ENCODE measurements around the gene FCER1G. TPM values are rescaled to one million over a fixed set of nuclear protein-coding genes. Genes with fewer than 3 reads are reported as not detected.

The FCER1G gene
- total RNA-seq (ENCODE audit: low replicate concordance): 0.34 TPM in 1 of 2 replicates, not detected in the other

- H3K4me1 Mint-ChIP-seq: peaks cover 13% of the 10 kb centered on the region
- Histone ChIP-seq H3K27ac (no peak within 1 kb of the TSS), H2AFZ (replicated peaks) (no peak within 1 kb of the TSS), H3K4me3 (no peak within 1 kb of the TSS), H3K4me2 (no peak within 1 kb of the TSS), H3K9me3 (ENCODE audit: low read depth) (no peaks in the 10 kb centered on the region), H3K36me3 (peaks cover 11% of the 10 kb centered on the region), H3K27me3 (no peaks in the 10 kb centered on the region), H3K4me1 (peaks cover 6% of the 10 kb centered on the region), H3F3A (ENCODE audit: low read depth) (peaks cover 21% of the 10 kb centered on the region), H4K20me1 (ENCODE audit: low read depth) (peaks cover 3% of the 10 kb centered on the region), H3K79me2 (ENCODE audit: low read depth) (no peaks in the 10 kb centered on the region), H3K9ac (no peak within 1 kb of the TSS)
- no peak within 1 kb of the TSS for H3K4me3 Mint-ChIP-seq
- no peaks in the 10 kb centered on the region for H3K9me3 Mint-ChIP-seq
- peaks cover 6% of the 10 kb centered on the region for H3K27me3 Mint-ChIP-seq (ENCODE audit: insufficient read depth, low read depth)
- TF ChIP-seq EZH2 (IDR thresholded peaks at IDR 0.05) (no peak), EZH2phosphoT487 (IDR thresholded peaks at IDR 0.05) (no peak), CTCF (IDR thresholded peaks at IDR 0.05) (no peak)
- H3K27ac Mint-ChIP-seq: no peak within 1 kb of the TSS
- no peak for DNase-seq (ENCODE audit: low spot score)
- peaks cover 27% of the 10 kb centered on the region for H3K36me3 Mint-ChIP-seq
Measured at GRCh38 chr1:161215076-161215475, at the start of gene FCER1G. FCER1G (plus strand) TSS chr1:161215295; CDS start chr1:161215322, 27 bp downstream.

GRCh38 chr1:161165742-161166668 is 49.1 kb upstream of the FCER1G start, which contains the start of gene PPOX:
PPOX (plus strand) TSS chr1:161166426; CDS start chr1:161166848, 422 bp downstream.
- H3K27me3 Mint-ChIP-seq (ENCODE audit: insufficient read depth, low read depth): peaks cover 5% of the 10 kb centered on the region
- H3K4me1 Mint-ChIP-seq: peaks cover 32% of the 10 kb centered on the region
- peaks cover 25% of the 10 kb centered on the region for H3K36me3 Mint-ChIP-seq
- H3K79me2 ChIP-seq (ENCODE audit: low read depth): no peaks in the 10 kb centered on the region
- peak within 1 kb of the TSS; percentile 96 for H3K4me3 Mint-ChIP-seq
- H3K9ac ChIP-seq: peak within 1 kb of the TSS; percentile 65
- peak within 1 kb of the TSS; percentile 64 for H3K4me3 ChIP-seq
- TF ChIP-seq EZH2phosphoT487 (IDR thresholded peaks at IDR 0.05) (no peak), EZH2 (IDR thresholded peaks at IDR 0.05) (no peak), CTCF (IDR thresholded peaks at IDR 0.05) (peak; percentile 64)
- H3K27ac ChIP-seq: no peak within 1 kb of the TSS
- H3K4me2 ChIP-seq: peak within 1 kb of the TSS; percentile 89
- H3K36me3 ChIP-seq: no peaks in the 10 kb centered on the region
- no peaks in the 10 kb centered on the region for H3K9me3 ChIP-seq (ENCODE audit: low read depth)
- DNase-seq (ENCODE audit: low spot score): peak; percentile 97
- peak within 1 kb of the TSS; percentile 44 for H2AFZ ChIP-seq (replicated peaks)
- no peaks in the 10 kb centered on the region for H3K27me3 ChIP-seq
- no peaks in the 10 kb centered on the region for H3K9me3 Mint-ChIP-seq
- no peaks in the 10 kb centered on the region for H4K20me1 ChIP-seq (ENCODE audit: low read depth)
- peak within 1 kb of the TSS; percentile 89 for H3K27ac Mint-ChIP-seq
- no peaks in the 10 kb centered on the region for H3K4me1 ChIP-seq
- H3F3A ChIP-seq (ENCODE audit: low read depth): peaks cover 24% of the 10 kb centered on the region

GRCh38 chr1:161166669-161167548 is 48.2 kb upstream of the FCER1G start:
- no peaks in the 10 kb centered on the region for H4K20me1 ChIP-seq (ENCODE audit: low read depth)
- peak overlapping the region; percentile 38 for H2AFZ ChIP-seq (replicated peaks)
- Mint-ChIP-seq H3K4me1 (peaks cover 26% of the 10 kb centered on the region), H3K36me3 (peaks cover 22% of the 10 kb centered on the region), H3K27ac (peak overlapping the region; percentile 89), H3K9me3 (no peaks in the 10 kb centered on the region), H3K4me3 (peak overlapping the region; percentile 96), H3K27me3 (ENCODE audit: insufficient read depth, low read depth) (peaks cover 2% of the 10 kb centered on the region)
- no peaks in the 10 kb centered on the region for H3K4me1 ChIP-seq
- H3K36me3 ChIP-seq: no peaks in the 10 kb centered on the region
- no peak overlapping the region for H3K27ac ChIP-seq
- no peak for TF ChIP-seq CTCF (IDR thresholded peaks at IDR 0.05)
- no peak for TF ChIP-seq EZH2 (IDR thresholded peaks at IDR 0.05)
- no peak for TF ChIP-seq EZH2phosphoT487 (IDR thresholded peaks at IDR 0.05)
- H3K4me3 ChIP-seq: peak overlapping the region; percentile 64
- peak overlapping the region; percentile 89 for H3K4me2 ChIP-seq
- H3K27me3 ChIP-seq: no peaks in the 10 kb centered on the region
- no peaks in the 10 kb centered on the region for H3K79me2 ChIP-seq (ENCODE audit: low read depth)
- H3K9me3 ChIP-seq (ENCODE audit: low read depth): no peaks in the 10 kb centered on the region
- DNase-seq (ENCODE audit: low spot score): peak; percentile 66
- peaks cover 24% of the 10 kb centered on the region for H3F3A ChIP-seq (ENCODE audit: low read depth)
- peak overlapping the region; percentile 65 for H3K9ac ChIP-seq
